Activated CD4-positive, alpha-beta T cell treated with anti-CD3 and anti-CD28 coated beads for 24 hours (primary cell): Measurements from ENCODE around the gene KIF14.
"Not testable (repeated sequence)": the region's sequence is repeated elsewhere in the genome, so short reads cannot be mapped to it uniquely, and the experiment has no call there.

Experiments
- DNase-seq, 2 donors: peaks; one replicate each; pipeline ENCODE4 v3.0.0-alpha.2; 2020; ENCODE audit warnings: low read depth in 2 of 2

Gene KIF14

DNA sequence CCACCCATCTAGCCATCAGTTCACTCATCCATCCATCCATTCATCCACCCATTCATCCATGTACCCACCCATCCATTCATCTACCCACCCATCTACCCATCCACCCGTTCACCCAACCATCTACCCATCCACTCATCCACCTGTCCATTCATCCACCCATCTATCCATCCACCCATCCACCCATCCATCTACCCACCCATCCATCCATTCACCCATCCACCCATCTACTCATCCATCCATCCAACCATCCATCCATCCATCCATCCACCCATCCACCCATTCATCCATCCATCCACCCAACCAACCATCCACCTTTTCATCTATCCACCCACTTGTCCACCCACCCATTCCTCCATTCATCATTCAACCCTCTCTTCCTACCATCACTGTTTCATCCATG, 80.3 kb downstream of the KIF14 start:
- DNase-seq: no peak

DNA sequence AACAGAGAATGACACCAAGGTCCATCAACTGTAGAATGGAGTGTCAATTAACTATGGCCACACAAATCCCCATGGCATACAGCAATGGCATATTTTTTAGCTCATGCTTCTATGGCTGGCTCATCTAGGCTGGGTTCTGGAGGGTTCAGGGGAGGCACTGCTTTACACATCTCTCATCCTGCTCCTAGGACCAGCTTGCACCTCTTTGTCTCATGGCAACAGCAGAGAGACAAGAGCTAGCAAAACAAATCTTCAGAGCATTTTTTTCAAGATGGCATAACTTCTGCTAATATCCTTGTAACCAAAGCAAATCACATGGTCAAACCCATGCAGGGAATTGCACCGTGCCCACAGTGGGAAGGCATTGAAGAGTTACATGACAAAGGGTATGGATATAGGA, 82.4 kb downstream of the KIF14 start:
- DNase-seq: no peak

DNA sequence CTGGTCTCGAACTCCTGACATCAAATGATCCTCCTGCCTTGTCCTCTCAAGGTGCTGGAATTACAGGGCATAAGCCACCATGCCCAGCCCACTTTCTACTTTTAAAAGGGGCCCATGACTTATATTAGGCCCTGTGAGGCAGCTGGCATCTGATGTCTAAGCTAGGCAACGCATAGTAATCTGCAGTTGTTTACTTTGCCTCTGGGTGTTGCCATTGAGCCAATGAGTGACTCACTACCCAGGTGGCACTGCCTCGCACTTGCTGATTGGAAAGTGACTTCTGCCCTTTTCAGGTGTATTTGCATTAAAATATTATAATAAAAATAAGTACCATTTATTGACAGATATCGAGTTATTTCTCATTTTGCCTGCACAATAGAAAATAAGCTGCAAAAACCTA, 84.9 kb downstream of the KIF14 start:
- DNase-seq: no peak

DNA sequence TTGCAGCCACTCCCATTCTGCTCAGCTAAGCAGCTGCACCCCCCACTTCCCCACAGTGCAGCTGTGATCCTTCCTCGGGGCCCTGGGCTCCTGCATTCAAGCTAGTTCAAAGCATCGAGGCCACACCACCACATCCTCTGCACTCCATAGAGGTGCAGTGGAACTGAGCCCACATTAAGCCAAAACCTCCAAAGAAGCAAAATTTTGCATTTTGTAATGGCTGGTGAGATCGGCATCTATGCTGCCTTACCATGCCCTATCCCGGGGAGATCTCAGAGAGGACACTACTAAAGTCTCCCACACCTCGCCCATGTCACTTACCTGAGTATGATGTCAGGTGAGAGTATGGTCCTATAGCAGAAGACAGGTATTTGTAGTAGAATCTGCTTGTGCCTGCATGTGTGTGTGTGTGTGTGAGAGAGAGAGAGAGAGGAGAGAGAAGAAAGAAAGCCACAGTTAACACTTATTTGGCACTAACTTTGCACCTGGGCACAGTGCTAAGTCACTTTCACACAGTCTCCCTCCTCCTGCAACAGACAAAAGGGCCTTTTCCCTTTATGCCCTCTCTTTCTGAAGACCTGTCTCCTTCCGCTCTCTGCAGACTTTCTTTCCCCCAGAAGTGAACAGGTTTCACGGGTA, 89.8 kb downstream of the KIF14 start:
- DNase-seq: no peak

DNA sequence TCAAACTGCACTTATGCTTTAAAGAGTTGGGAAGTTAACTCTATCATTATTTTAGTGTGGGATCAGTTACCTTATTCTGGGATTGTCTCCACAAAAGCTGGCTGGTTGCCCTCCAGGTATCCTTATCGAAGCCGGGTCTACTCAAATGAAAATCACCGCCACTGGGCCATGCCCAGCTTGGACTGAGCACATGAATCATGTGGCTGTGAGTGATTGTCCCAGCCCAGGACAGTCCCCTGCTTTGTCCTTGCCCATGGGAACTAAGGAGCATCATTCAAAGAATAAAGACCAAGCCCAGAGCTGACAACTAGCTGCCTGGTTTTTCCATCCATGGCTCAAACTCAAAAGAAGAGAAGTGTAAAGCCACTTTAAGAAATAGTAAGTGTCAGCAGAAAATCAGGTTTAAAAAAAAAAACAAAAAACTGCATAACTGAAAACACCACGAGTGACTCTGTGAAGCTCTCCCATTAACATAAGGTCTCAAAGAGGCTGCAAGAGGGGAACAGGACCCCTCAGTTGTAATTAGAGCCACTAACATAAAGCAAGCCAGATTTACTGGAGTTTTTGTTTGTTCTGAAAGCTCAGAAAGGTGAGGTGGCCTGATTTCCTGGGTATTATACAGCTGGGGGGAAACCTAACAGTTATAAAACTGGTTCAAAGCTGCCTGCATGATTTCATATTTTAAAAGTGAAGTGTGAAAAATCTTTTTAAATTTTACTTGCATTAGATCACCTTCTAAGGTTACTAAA, 91.5 kb downstream of the KIF14 start:
- no peak for DNase-seq

DNA sequence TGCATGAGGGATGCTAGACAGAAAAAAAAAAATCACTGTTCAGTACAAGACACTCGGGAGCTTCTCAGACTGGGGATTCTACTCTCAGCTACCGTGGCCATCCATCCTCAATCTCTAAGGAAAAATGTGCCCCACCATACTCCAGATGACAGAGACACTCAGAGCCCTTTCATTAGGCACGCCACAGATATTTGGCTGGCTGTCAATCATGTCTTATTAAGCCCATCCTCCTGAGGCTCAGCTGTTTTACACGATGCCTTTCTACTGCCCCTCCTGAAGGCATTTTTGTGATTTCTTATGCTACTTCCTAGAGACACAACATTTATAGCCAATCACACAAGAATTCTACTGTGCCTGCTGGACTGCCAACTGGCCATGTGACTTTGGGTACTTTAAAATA, 92.9 kb downstream of the KIF14 start:
- no peak for DNase-seq

DNA sequence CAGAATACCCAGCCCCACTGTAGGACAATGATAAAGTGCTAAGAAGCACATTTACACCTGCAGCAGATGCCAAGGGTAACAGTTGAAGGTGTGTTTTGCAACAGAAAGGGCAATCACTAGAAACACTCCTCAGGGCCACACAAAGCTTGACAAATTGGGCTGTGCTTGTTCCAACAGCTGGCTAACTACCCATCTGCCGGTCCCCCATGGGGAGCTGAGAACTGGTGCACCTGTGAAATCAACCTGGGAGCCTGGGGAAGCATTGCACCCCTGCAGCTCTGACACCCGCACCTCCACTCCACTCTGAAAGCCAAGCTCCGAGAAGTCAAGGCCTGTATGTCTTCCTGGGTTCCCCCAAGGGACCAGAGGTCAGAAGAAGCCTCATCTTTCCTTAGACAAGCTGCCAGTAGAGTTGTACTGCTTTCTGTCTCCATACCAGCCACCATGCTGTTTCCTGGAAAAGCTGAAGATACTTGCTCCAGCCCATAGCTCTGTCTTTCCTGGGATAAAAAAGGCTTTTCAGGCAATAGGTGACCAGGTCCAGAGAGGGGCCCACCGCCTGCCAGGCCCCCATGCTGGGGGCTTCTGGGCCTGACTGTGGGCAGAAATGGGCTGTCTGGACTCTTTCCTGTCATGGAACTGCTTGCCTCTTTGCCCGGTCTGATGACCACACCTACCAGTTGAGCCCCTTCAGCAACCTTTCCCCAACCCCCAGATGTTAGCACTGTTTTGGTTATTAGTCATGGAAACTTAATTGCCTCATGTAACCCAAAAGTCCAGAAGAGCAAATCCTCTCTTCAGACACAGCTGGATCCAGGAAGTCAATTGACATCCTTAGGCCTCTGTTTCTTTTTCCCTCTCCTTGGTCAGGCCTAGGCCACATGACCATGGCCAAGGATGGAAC, 93.6 kb downstream of the KIF14 start:
- DNase-seq: no peak

DNA sequence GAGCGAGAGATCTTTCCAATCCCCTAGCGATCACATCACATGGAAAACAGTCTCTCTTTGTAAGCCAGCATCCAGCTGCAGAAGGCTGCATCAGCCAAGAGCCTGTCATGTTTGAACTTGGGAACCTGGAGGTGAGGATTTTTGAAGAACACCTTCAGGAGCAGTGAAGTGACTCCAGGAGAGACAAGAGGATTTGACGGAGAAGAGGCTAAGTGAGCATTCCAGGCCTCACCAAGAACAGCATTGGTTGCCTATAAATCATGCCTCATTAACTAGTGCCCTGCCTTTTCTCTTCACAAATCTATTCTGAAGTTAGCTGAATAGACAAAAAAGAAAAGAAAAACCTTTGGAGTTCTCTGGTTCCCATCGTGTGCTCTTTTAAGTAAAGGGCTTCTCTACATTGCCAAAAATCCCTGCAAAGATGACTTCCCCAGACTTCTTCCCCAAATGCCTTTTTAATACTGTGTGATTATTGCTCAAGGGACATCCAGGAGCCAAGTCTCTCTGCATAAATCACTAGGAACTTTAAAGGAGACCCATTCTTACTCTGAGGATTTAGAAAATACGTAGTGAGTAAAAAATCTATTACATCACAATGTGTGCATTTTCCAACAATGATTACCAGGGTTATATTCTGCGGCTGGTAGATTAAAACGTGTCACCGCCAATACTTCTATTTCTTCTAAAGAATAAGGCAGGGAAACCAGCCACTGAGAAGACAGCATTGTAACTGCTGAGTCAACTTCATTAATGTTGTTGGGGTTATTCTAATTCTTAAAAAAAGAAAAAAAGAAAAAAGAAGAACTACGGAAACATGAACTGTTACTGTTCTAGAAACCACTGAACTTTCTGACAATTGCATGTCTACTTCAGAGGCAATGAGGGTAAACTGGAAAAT, 95.2 kb downstream of the KIF14 start:
- DNase-seq: no peak

DNA sequence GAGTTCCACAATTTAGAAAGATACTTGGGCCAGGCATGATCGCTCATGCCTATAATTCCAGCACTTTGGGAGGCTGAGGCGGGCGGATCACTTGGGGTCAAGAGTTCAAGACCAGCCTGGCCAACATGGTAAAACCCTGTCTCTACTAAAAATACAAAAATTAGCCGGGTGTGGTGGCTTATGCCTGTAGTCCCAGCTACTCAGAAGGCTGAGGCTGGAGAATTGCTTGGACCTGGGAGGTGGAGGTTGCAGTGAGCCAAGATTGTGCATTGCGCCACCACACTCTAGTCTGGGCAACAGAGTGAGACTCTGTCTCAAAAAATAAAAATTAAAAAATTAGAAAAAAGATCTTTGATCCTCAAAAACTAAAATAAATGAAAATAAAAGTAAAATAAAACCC, 96.0 kb downstream of the KIF14 start:
- DNase-seq: not testable (repeated sequence)

DNA sequence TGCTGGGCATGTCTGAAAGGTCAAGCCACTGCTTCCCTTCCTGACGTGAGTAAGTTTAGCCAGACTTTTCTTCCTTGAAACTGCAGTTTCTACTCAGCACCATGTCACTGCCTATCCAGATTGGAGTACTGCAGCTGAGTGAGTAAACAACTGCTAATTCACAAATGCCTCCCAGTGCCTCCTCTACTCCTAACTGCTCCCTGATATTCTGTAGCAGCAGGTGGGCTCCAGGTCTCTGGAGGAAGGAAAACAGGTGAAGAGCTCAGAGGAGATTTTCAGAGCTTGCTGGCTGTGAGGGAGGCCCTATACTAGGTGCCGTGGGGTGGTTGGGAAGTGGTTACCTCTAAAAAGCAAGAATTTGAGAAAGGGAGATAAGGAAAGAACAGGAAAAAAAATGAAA, 96.5 kb downstream of the KIF14 start:
- DNase-seq: no peak

DNA sequence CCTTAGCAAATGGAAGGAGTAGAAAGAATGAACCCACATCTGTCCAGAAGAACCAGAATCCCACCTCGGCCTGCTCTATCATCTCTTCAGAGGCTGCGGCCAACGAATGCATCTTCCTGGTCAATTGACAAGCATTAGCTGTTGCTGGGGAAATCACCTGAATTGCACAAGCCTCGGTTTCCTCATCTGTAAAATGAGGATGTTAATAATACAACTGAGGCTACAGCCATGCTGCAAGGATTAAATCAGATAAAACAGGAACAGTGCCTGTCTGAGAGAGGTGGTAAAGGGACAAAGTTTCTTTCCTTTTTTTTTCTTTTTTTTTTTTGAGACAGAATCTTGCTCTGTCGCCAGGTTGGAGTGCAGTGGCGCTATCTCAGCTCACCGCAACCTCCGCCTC, 99.8 kb downstream of the KIF14 start:
- no peak for DNase-seq

DNA sequence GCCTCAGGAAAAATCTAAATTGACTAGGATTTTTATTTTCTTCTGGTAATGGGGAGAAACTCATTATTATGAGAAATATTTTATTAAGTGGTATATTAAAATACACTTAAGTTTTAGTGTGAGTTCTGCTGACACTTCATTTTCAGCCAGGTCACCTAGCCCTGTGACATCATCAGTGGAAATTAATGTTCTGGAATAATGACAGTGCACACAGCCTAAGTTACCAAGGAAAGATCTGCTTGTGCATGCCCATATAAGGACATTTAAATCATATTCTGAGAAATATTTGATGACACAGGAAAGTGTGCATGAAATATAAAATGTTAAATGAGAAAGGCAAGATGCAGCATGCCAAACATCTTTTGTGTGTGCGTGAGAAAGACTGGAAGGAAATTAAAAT, 102.0 kb downstream of the KIF14 start:
- DNase-seq: no peak

DNA sequence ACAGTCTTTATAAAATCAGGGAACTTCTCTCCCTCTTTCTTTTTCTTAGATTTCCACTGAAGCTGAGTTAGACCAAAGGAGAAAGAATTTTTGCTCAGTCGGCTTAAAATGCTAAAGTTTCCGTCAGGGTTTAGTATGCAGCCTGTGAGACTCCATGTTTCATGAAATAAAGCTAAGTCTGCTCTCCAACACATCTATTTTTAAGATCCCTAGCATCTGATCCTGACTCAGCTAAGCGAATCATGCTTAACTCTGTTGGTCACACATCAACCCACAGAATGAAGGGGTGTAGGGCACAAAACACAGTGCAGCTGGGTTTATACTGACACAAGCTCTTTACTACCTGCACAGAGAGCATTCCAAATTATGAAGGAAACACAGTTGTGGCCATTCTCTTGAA, 108.4 kb downstream of the KIF14 start:
- DNase-seq: no peak

DNA sequence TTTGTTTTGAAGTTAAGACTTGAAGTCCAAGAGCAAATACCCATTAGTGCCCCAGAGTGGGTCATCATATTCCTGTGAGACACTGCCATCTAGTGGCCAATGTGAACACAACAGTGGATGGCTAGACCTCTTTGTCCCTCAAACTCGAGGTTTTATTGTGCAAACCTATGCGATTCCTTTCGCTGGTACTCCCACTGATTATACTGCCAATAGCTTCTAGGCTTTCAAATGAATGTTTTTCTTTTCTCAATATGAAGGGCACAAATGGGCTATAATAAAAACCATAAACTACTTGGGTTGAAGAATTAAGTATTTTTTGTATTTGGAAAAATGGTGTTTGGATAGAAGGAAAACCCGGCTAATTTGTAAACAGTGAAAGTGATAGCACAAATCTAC, 110.3 kb downstream of the KIF14 start:
- DNase-seq: peak; percentile 56 to 58

DNA sequence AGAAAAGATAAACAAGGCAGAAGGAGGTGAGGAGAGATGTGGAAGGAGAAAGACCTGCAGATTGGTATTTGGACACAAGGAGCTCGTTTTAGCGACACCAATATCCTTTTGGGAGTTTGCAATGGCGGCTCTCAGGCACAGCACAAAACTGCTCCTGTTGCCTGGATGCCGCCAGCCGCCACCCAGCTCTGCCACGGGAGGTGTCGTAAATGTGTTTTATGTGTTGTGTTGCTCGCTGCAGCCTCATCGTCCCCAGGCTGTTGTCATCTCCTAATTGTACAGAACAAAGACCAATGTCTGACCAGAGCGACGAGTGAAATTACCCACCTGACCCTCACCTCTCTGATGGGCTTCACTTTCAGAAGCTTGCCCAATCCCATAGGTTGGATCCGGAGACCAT, 114.1 kb downstream of the KIF14 start:
- no peak for DNase-seq

DNA sequence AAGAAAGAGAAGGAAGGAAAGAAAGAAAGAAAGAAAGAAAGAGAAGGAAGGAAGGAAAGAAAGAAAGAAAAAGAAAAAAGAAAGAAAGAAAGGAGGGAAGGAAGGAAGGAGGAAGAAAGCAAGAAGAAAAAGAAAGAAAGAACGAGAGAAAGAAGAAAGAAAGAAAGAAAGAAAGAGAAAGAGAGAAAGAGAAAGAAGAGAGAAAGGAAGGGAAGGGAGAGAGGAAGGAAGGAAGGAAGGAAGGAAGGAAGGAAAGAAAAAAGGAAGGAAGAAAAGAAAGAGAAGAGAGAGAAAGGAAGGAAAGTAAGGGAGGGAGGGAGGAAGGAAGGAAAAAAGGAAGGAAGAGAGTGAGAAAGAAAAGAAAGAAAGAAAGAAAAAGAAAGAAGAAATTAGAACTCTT, 115.3 kb downstream of the KIF14 start:
- DNase-seq: no peak
